HepG2 (cell line): ENCODE measurements around the gene KPNA3. TPM values are rescaled to one million over a fixed set of nuclear protein-coding genes. Genes with fewer than 3 reads are reported as not detected.

Source experiments
- FLYWCH1 ChIP-seq: sonication (generic); formaldehyde crosslinking; IDR thresholded peaks from 2 replicates; pipeline ENCODE4 v1.8.1; 2023; ENCODE audit warnings: mild to moderate bottlenecking, missing genetic modification reagents
- FOXO1 ChIP-seq: sonication (generic); formaldehyde crosslinking; IDR thresholded peaks from 2 replicates; pipeline ENCODE4 v1.4.0; 2020; ENCODE audit warnings: missing genetic modification reagents
- HNRNPK ChIP-seq: fragments of 200-400 bp; formaldehyde crosslinking; IDR thresholded peaks from 2 replicates; pipeline ENCODE4 v1.6.1; 2018; ENCODE audit warnings: low read length, low read depth, moderate library complexity, mild to moderate bottlenecking; ENCODE audit not compliant: poor library complexity, severe bottlenecking
- KDM2A ChIP-seq: sonication (generic); formaldehyde crosslinking; IDR thresholded peaks from 2 replicates; pipeline ENCODE4 v1.4.0; 2020; ENCODE audit warnings: low read depth, missing genetic modification reagents, borderline replicate concordance
- KLF15 ChIP-seq: sonication (generic); formaldehyde crosslinking; IDR thresholded peaks from 2 replicates; pipeline ENCODE4 v1.8.1; 2023; ENCODE audit warnings: borderline replicate concordance, mild to moderate bottlenecking, inconsistent platforms, missing genetic modification reagents, mixed read lengths
- MAFG ChIP-seq: sonication (generic); formaldehyde crosslinking; IDR thresholded peaks from 2 replicates; pipeline ENCODE4 v1.5.1; 2020; ENCODE audit warnings: mild to moderate bottlenecking, missing genetic modification reagents
- MBD4 ChIP-seq: IDR thresholded peaks from 2 replicates; pipeline ENCODE4 v1.6.1; 2012; ENCODE audit warnings: low read length, inconsistent platforms, borderline replicate concordance
- NCOA2 ChIP-seq: sonication (generic); formaldehyde crosslinking; IDR thresholded peaks from 2 replicates; pipeline ENCODE4 v1.8.0; 2022; ENCODE audit warnings: inconsistent platforms
- NRL ChIP-seq: sonication (generic); formaldehyde crosslinking; IDR thresholded peaks from 2 replicates; pipeline ENCODE4 v1.5.0; 2020; ENCODE audit warnings: missing genetic modification reagents, mild to moderate bottlenecking, moderate library complexity, borderline replicate concordance
- SOX13 ChIP-seq, 3 experiments: fragments of 450-650 bp in 1 of 3; sonication (generic) in 1 of 3; formaldehyde crosslinking in 1 of 3; IDR thresholded peaks in 2 of 3; conservative IDR thresholded peaks in 1 of 3; 2 replicates each; pipeline versions ENCODE4 v1.5.0 to v1.6.1; 2016 to 2020; ENCODE audit warnings: antibody characterized with exemption in 1 of 3, mild to moderate bottlenecking in 1 of 3, missing compliant biosample characterization in 1 of 3, missing genetic modification reagents in 1 of 3, moderate library complexity in 1 of 3
- STAT6 ChIP-seq: sonication (generic); formaldehyde crosslinking; IDR thresholded peaks from 2 replicates; pipeline ENCODE4 v1.4.0; 2020; ENCODE audit warnings: missing genetic modification reagents, mild to moderate bottlenecking, borderline replicate concordance
- ZKSCAN8 ChIP-seq: IDR thresholded peaks from 2 replicates; pipeline ENCODE4 v1.6.1; 2016; ENCODE audit warnings: borderline replicate concordance, missing genetic modification reagents, missing compliant biosample characterization
- ZNF12 ChIP-seq: sonication (generic); formaldehyde crosslinking; IDR thresholded peaks from 2 replicates; pipeline ENCODE4 v1.5.0; 2020; ENCODE audit warnings: missing genetic modification reagents
- ZNF441 ChIP-seq: sonication (generic); formaldehyde crosslinking; IDR thresholded peaks from 2 replicates; pipeline ENCODE4 v1.7.0; 2021; ENCODE audit warnings: missing genetic modification reagents, borderline replicate concordance
- ZNF782 ChIP-seq: sonication (generic); formaldehyde crosslinking; IDR thresholded peaks from 2 replicates; pipeline ENCODE4 v1.4.0; 2020; ENCODE audit warnings: missing genetic modification reagents, mild to moderate bottlenecking, borderline replicate concordance
- ZSCAN9 ChIP-seq: IDR thresholded peaks from 2 replicates; pipeline ENCODE4 v1.6.1; 2016; ENCODE audit warnings: borderline replicate concordance
- polyA plus RNA-seq, 8 experiments: library from polyadenylated mRNA; depleted of rRNA in 3 of 8; stranded (reverse) in 7 of 8; unstranded in 1 of 8; fragments of >200 nt; fragmentation: Illumina TruSeq in 4 of 8; extraction: Trizol in 4 of 8; gene quantifications; 2 replicates each; pipeline versions ENCODE4 v1.2.1 to v1.2.3, GENCODE V29; 2011 to 2016; ENCODE audit warnings: low read depth in 4 of 8, missing spikeins in 1 of 8, mixed read lengths in 1 of 8; ENCODE audit not compliant: insufficient read depth in 1 of 8
- total RNA-seq, 5 experiments: library from RNA; depleted of rRNA; stranded (reverse); fragments of >200 nt; fragmentation: Illumina TruSeq; extraction: Trizol; gene quantifications; 2 replicates each; pipeline ENCODE4 v1.2.3, GENCODE V29; 2016; ENCODE audit warnings: low read depth in 1 of 5
- TF ChIP-seq, protein P1 (sequence below): sonication (generic); formaldehyde crosslinking; IDR thresholded peaks from 2 replicates; pipeline ENCODE4 v1.4.0; 2020; ENCODE audit warnings: missing genetic modification reagents, mild to moderate bottlenecking, borderline replicate concordance
- TF ChIP-seq, protein P2 (sequence below): sonication (generic); formaldehyde crosslinking; IDR thresholded peaks from 2 replicates; pipeline ENCODE4 v1.4.0; 2020; ENCODE audit warnings: missing genetic modification reagents
- TF ChIP-seq, protein P3 (sequence below): fragments of 450-650 bp; IDR thresholded peaks from 2 replicates; pipeline ENCODE4 v1.6.1; 2016

KPNA3 gene
- total and polyA plus RNA-seq, 2 of the 13 experiments (the other 11 are each of a cell fraction or from before 2014, with no cell fraction given): 13.0 to 28.9 TPM

GRCh38 chr13:49690995-49691784, 101.3 kb downstream of the KPNA3 start, which contains the start of gene EBPL (continued):
- TF ChIP-seq ZNF782 (CRISPR knock-in tag) (peak; percentile 51), ZSCAN9 (peak; percentile 59; the same call in 1 of the 2 replicates), MAFG (CRISPR knock-in tag) (no peak), KDM2A (peak; percentile 90; the same call in 1 of the 2 replicates), STAT6 (CRISPR knock-in tag) (no peak), ZKSCAN8 (CRISPR knock-in tag) (no peak), FLYWCH1 (CRISPR knock-in tag) (0 out of 2 replicates have a peak, but pooled peaks have one; percentile 84), FOXO1 (CRISPR knock-in tag) (no peak; the same call in 1 of the 2 replicates), KLF15 (CRISPR knock-in tag) (peak; percentile 81), MBD4 (no peak), HNRNPK (no peak), ZNF441 (CRISPR knock-in tag) (peak; percentile 88), SOX13 (IDR thresholded peaks at IDR 0.05) (no peak), SOX13 (CRISPR knock-in tag; conservative IDR thresholded peaks at IDR 0.05 in 1 of 2, IDR thresholded peaks at IDR 0.05 in 1 of 2) (peak in 1 of 2 experiments; percentile 39; a peak in 1 of 4 replicates), NCOA2 (peak; percentile 31; the same call in 1 of the 2 replicates), ZNF12 (CRISPR knock-in tag) (no peak), NRL (CRISPR knock-in tag) (0 out of 2 replicates have a peak, but pooled peaks have one; percentile 68)
- TF ChIP-seq, protein P1, sequence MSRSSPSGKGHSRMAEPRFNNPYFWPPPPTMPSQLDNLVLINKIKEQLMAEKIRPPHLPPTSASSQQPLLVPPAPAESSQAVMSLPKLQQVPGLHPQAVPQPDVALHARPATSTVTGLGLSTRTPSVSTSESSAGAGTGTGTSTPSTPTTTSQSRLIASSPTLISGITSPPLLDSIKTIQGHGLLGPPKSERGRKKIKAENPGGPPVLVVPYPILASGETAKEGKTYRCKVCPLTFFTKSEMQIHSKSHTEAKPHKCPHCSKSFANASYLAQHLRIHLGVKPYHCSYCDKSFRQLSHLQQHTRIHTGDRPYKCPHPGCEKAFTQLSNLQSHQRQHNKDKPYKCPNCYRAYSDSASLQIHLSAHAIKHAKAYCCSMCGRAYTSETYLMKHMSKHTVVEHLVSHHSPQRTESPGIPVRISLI (CRISPR knock-in tag): peak; percentile 31; the same call in 1 of the 2 replicates
- TF ChIP-seq, protein P2, sequence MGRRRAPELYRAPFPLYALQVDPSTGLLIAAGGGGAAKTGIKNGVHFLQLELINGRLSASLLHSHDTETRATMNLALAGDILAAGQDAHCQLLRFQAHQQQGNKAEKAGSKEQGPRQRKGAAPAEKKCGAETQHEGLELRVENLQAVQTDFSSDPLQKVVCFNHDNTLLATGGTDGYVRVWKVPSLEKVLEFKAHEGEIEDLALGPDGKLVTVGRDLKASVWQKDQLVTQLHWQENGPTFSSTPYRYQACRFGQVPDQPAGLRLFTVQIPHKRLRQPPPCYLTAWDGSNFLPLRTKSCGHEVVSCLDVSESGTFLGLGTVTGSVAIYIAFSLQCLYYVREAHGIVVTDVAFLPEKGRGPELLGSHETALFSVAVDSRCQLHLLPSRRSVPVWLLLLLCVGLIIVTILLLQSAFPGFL (CRISPR knock-in tag): no peak; the same call in 1 of the 2 replicates
- TF ChIP-seq, protein P3, sequence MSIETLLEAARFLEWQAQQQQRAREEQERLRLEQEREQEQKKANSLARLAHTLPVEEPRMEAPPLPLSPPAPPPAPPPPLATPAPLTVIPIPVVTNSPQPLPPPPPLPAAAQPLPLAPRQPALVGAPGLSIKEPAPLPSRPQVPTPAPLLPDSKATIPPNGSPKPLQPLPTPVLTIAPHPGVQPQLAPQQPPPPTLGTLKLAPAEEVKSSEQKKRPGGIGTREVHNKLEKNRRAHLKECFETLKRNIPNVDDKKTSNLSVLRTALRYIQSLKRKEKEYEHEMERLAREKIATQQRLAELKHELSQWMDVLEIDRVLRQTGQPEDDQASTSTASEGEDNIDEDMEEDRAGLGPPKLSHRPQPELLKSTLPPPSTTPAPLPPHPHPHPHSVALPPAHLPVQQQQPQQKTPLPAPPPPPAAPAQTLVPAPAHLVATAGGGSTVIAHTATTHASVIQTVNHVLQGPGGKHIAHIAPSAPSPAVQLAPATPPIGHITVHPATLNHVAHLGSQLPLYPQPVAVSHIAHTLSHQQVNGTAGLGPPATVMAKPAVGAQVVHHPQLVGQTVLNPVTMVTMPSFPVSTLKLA: no peak
